ENCODE results near the gene NHERF1. TPM values are rescaled to one million over a fixed set of nuclear protein-coding genes. Genes with fewer than 3 reads are reported as not detected.
A peak's percentile ranks its signal among the peaks of the same experiment; 100 is the strongest.

The NHERF1 gene
- total and polyA plus RNA-seq, 2 of the 13 experiments (the other 11 are each of a cell fraction or from before 2014, with no cell fraction given), result 169 to 269 TPM

DNA sequence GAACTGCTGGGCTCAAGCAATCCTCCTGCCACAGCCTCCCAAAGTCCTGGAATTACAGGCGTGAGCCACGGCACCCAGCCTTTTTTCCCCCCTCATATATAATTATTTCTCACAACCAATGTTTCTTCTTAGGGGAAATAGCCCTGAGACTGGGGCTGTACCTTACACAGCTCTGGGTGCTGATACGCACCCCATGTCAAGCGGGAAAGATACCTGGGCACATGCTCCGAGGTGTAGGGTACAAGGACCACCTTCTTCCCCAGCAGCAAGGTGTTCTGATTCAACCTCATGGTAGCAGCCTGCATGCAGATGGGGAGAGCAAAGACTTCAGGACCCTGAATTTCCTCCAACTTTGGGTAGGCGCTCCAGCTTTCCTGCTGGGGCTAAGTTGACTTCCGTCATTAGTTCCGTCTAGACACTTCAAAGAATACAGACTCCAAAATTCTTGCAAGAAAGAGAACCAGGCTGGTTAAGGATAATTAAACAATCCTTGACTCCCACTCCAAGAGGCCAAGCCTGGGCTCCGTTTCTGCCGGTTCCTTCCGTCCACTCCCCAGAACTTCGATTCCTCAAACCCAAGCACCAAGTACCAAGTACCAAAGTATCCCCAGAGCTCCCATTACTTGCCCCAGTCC lies 27.1 kb downstream of the NHERF1 start (continued):
- TF ChIP-seq YEATS2 (CRISPR knock-in tag; IDR thresholded peaks at IDR 0.05; ENCODE audit: borderline replicate concordance), result no peak
- TF ChIP-seq ZNF672 (CRISPR knock-in tag; IDR thresholded peaks at IDR 0.05), result no peak
- no peak for TF ChIP-seq TGIF2 (CRISPR knock-in tag; IDR thresholded peaks at IDR 0.05)
- no peak for TF ChIP-seq MBNL3 (CRISPR knock-in tag; conservative IDR thresholded peaks at IDR 0.05)
- 0 out of 2 replicates have a peak, but pooled peaks have one; percentile 22 for TF ChIP-seq ARID2 (CRISPR knock-in tag; IDR thresholded peaks at IDR 0.05; ENCODE audit: borderline replicate concordance)
- TF ChIP-seq RFXAP (CRISPR knock-in tag; IDR thresholded peaks at IDR 0.05; ENCODE audit: borderline replicate concordance), result no peak
- TF ChIP-seq CENPX (CRISPR knock-in tag; IDR thresholded peaks at IDR 0.05), result no peak
- TF ChIP-seq ZSCAN20 (CRISPR knock-in tag; IDR thresholded peaks at IDR 0.05; ENCODE audit: borderline replicate concordance), result no peak
- 0 out of 2 replicates have a peak, but pooled peaks have one; percentile 12 for TF ChIP-seq ZNF761 (CRISPR knock-in tag; conservative IDR thresholded peaks at IDR 0.05)
- TF ChIP-seq PPARG (CRISPR knock-in tag; conservative IDR thresholded peaks at IDR 0.05), result no peak
- no peak for TF ChIP-seq ZNF773 (CRISPR knock-in tag; IDR thresholded peaks at IDR 0.05; ENCODE audit: borderline replicate concordance)
- peak; percentile 47; the same call in 1 of the 2 replicates for TF ChIP-seq ZNF879 (CRISPR knock-in tag; IDR thresholded peaks at IDR 0.05)
- 0 out of 2 replicates have a peak, but pooled peaks have one; percentile 59 for TF ChIP-seq SMYD3 (CRISPR knock-in tag; IDR thresholded peaks at IDR 0.05)
- TF ChIP-seq REPIN1 (CRISPR knock-in tag; IDR thresholded peaks at IDR 0.05; ENCODE audit: borderline replicate concordance, low read depth), result no peak
- TF ChIP-seq MZF1 (CRISPR knock-in tag; IDR thresholded peaks at IDR 0.05; ENCODE audit: borderline replicate concordance), result 0 out of 2 replicates have a peak, but pooled peaks have one; percentile 26
- TF ChIP-seq RBAK (CRISPR knock-in tag; IDR thresholded peaks at IDR 0.05), result peak; percentile 97
- 0 out of 2 replicates have a peak, but pooled peaks have one; percentile 14 for TF ChIP-seq ZSCAN22 (CRISPR knock-in tag; IDR thresholded peaks at IDR 0.05)
- TF ChIP-seq ZNF570 (CRISPR knock-in tag; IDR thresholded peaks at IDR 0.05; ENCODE audit: borderline replicate concordance), result no peak
- TF ChIP-seq ZNF563 (CRISPR knock-in tag; IDR thresholded peaks at IDR 0.05), result no peak
- no peak for TF ChIP-seq SOX5 (CRISPR knock-in tag; IDR thresholded peaks at IDR 0.05; ENCODE audit: borderline replicate concordance)
- no peak for TF ChIP-seq ZNF577 (CRISPR knock-in tag; IDR thresholded peaks at IDR 0.05; ENCODE audit: borderline replicate concordance, low read depth)
- no peak for TF ChIP-seq ARNTL (CRISPR knock-in tag; IDR thresholded peaks at IDR 0.05)
- peak; percentile 11; the same call in 1 of the 2 replicates for TF ChIP-seq ZMAT3 (CRISPR knock-in tag; conservative IDR thresholded peaks at IDR 0.05)
- TF ChIP-seq, protein P1, sequence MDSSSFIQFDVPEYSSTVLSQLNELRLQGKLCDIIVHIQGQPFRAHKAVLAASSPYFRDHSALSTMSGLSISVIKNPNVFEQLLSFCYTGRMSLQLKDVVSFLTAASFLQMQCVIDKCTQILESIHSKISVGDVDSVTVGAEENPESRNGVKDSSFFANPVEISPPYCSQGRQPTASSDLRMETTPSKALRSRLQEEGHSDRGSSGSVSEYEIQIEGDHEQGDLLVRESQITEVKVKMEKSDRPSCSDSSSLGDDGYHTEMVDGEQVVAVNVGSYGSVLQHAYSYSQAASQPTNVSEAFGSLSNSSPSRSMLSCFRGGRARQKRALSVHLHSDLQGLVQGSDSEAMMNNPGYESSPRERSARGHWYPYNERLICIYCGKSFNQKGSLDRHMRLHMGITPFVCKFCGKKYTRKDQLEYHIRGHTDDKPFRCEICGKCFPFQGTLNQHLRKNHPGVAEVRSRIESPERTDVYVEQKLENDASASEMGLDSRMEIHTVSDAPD (CRISPR knock-in tag; IDR thresholded peaks at IDR 0.05), result peak; percentile 53; the same call in 1 of the 2 replicates
- TF ChIP-seq MIXL1 (CRISPR knock-in tag; IDR thresholded peaks at IDR 0.05), result no peak
- TF ChIP-seq ZNF678 (CRISPR knock-in tag; IDR thresholded peaks at IDR 0.05), result no peak
- no peak for TF ChIP-seq ONECUT2 (CRISPR knock-in tag; IDR thresholded peaks at IDR 0.05)
- no peak for TF ChIP-seq NFRKB (IDR thresholded peaks at IDR 0.05)
- TF ChIP-seq, protein P2, sequence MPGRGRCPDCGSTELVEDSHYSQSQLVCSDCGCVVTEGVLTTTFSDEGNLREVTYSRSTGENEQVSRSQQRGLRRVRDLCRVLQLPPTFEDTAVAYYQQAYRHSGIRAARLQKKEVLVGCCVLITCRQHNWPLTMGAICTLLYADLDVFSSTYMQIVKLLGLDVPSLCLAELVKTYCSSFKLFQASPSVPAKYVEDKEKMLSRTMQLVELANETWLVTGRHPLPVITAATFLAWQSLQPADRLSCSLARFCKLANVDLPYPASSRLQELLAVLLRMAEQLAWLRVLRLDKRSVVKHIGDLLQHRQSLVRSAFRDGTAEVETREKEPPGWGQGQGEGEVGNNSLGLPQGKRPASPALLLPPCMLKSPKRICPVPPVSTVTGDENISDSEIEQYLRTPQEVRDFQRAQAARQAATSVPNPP (CRISPR knock-in tag; IDR thresholded peaks at IDR 0.05), result 0 out of 2 replicates have a peak, but pooled peaks have one; percentile 15
- TF ChIP-seq, protein P3, sequence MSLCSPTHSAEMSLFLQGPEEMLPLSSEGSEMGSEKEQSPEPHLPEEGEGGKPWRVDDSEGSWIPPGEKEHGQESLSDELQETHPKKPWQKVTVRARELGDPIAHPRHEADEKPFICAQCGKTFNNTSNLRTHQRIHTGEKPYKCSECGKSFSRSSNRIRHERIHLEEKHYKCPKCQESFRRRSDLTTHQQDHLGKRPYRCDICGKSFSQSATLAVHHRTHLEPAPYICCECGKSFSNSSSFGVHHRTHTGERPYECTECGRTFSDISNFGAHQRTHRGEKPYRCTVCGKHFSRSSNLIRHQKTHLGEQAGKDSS (CRISPR knock-in tag; IDR thresholded peaks at IDR 0.05; ENCODE audit: borderline replicate concordance, low read depth), result no peak
